Heart left ventricle (tissue), 16 donors: ENCODE results near the gene CHD9. TPM values are rescaled to one million over a fixed set of nuclear protein-coding genes. Genes with fewer than 3 reads are reported as not detected.

ENCODE experiments used
- ATAC-seq, 4 donors: fragments of 200-7000 bp; cut with Tn5 transposase; one replicate each; pipeline ENCODE4 v1.9.1; 2020 to 2022; ENCODE audit warnings: moderate library complexity in 4 of 4, mild to moderate bottlenecking in 3 of 4, moderate number of reproducible peaks in 1 of 4
- DNase-seq, 5 donors: peaks; one replicate each; pipeline ENCODE4 v3.0.0-alpha.2; 2020
- H3K27ac ChIP-seq, 12 donors: fragments of 200-600 bp; sonication (generic) in 4 of 12; one replicate each; pipeline versions ENCODE4 v1.5.0 to v1.8.0; 2016 to 2022; ENCODE audit warnings: mild to moderate bottlenecking in 2 of 12
- H3K27me3 ChIP-seq, 9 donors: fragments of 200-600 bp; sonication (generic) in 2 of 9; one replicate each; pipeline versions ENCODE4 v1.5.1 to v1.8.0; 2016 to 2022; ENCODE audit warnings: mild to moderate bottlenecking in 3 of 9
- H3K36me3 ChIP-seq, 9 donors: fragments of 200-600 bp; sonication (generic) in 2 of 9; one replicate each; pipeline versions ENCODE4 v1.5.0 to v1.8.0; 2018 to 2022; ENCODE audit warnings: mild to moderate bottlenecking in 2 of 9
- H3K4me1 ChIP-seq, 12 donors: fragments of 200-600 bp; sonication (generic) in 4 of 12; one replicate each; pipeline versions ENCODE4 v1.5.0 to v1.8.0; 2016 to 2022; ENCODE audit warnings: mild to moderate bottlenecking in 3 of 12
- H3K4me3 ChIP-seq, 12 donors: fragments of 200-600 bp; sonication (generic) in 4 of 12; one replicate each; pipeline versions ENCODE4 v1.5.0 to v1.8.0; 2017 to 2022; ENCODE audit warnings: mild to moderate bottlenecking in 9 of 12, moderate library complexity in 4 of 12
- H3K9me3 ChIP-seq, 12 donors: fragments of 200-600 bp; sonication (generic) in 4 of 12; one replicate each; pipeline versions ENCODE4 v1.5.0 to v1.8.0; 2016 to 2022; ENCODE audit warnings: mild to moderate bottlenecking in 1 of 12
- CTCF ChIP-seq, 12 donors: fragments of 200-600 bp; sonication (generic) in 4 of 12; IDR thresholded peaks; one replicate each; pipeline versions ENCODE4 v1.5.0 to v1.8.0; 2018 to 2022; ENCODE audit warnings: antibody characterized with exemption in 12 of 12, mild to moderate bottlenecking in 5 of 12
- POLR2A ChIP-seq, 2 donors: fragments of 450-650 bp; IDR thresholded peaks; one replicate each; pipeline ENCODE4 v1.6.1; 2017; ENCODE audit warnings: antibody characterized with exemption in 2 of 2, mild to moderate bottlenecking in 2 of 2, moderate library complexity in 2 of 2
- WGBS, 4 donors: extraction: QIAGEN DNeasy Blood & Tissue Kit in 2 of 4; methylation state at CpG; one replicate each; pipeline versions ENCODE4 v1.1.5 to v1.1.7; 2013 to 2018; 5-methylcytosine and 5-hydroxymethylcytosine counted together
- intact Hi-C, 10 donors: fragments of 100-400 bp; cut with DNase I; formaldehyde crosslinking; loops; one replicate each; pipeline versions ENCODE4 v1.11.1 to v1.14.2; 2022
- polyA plus RNA-seq, 2 donors: library from polyadenylated mRNA; stranded (reverse); fragments of 200-250 nt; gene quantifications; one replicate each; pipeline ENCODE4 v1.2.3, GENCODE V29; 2013
- total RNA-seq, 9 donors: library from RNA; depleted of rRNA in 2 of 9; stranded (reverse); fragments of >200 nt in 2 of 9; fragmentation: NEBNext Ultra II Directional in 3 of 9; extraction: Animal tissue kit (Norgen Biotek cat#: 25700) in 3 of 9; gene quantifications; one replicate each; pipeline versions ENCODE4 v1.1.0 to v1.2.4, GENCODE V29; 2016 to 2023
- donor health status: ischemic (EF 13 %, LVEDD 7.1; RV severe dilation, severe dysfunction).
- donor health status: healthy with polysubstance abuse.
- donor health status: DM: no; HTN: yes; CAD: no.
- donor health status: DM: no; HTN: no; CAD: no.
- donor health status: ischemic (EF 25% LVEDD 6.9; RV normal size, moderate dysfunction).
- donor health status: ischemic (EF 25% LVEDD 5.7; RV mildly dilated, moderate dysfunction).
- donor health status: healthy.
- donor health status: DM: yes; HTN: yes; CAD: no.
- donor health status: ischemic (EF 35%, LVEDD 5.7; RV mildly dilated, moderate dysfunction).
- donor health status: nonischemic (EF 11% LVEDD 7.7; RV severe dilation, severe dysfunction).
- donor health status: DM: yes; HTN: yes; CAD: no.
- donor health status: PGD.
- donor health status: ischemic (EF 29% LVEDD 5.4; RV normal size, mild dysfunction).
- donor health status: nonischemic (EF 23%, LVEDD 6.1; RV moderate dilation, normal function).

The CHD9 gene
- total and polyA plus RNA-seq, 11 donors = 11.8 to 56.2 (median 41.3) TPM

- Histone ChIP-seq H3K4me1 (peaks cover 0 to 12% (median 0%) of the 10 kb centered on the region in 12 donors), H3K27ac (peak overlapping the region in 5 of 12 donors; percentile 6 to 63 (median 33)), H3K27me3 (no peaks in the 10 kb centered on the region), H3K36me3 (peaks cover 0 to 10% (median 0%) of the 10 kb centered on the region in 9 donors), H3K4me3 (no peak overlapping the region), H3K9me3 (no peaks in the 10 kb centered on the region)
- TF ChIP-seq CTCF (IDR thresholded peaks at IDR 0.05) (no peak), POLR2A (IDR thresholded peaks at IDR 0.05) (no peak)
- intact Hi-C loops = loop anchor here in 1 of 10 donors (10.0 kb wide), 1 partner anchor 67 kb away; the partner anchor contains the start of genes CHD9 and CHD9NB
- no peak for ATAC-seq
- no peak for DNase-seq
- WGBS, 4 donors = 32 to 48% (median 42%) methylated on average over 1 of the region's 1 CpG
Observed at GRCh38 chr16:53121661-53122060, 66.9 kb downstream of the CHD9 start.

- Histone ChIP-seq H3K4me3 (no peak overlapping the region), H3K27ac (peak overlapping the region in 1 of 12 donors; percentile 61), H3K9me3 (no peaks in the 10 kb centered on the region), H3K27me3 (no peaks in the 10 kb centered on the region), H3K4me1 (peaks cover 0 to 19% (median 0%) of the 10 kb centered on the region in 12 donors), H3K36me3 (peaks cover 0 to 10% (median 0%) of the 10 kb centered on the region in 9 donors)
- WGBS, 4 donors = 95 to 99% (median 97%) methylated on average over 3 of the region's 3 CpGs
- DNase-seq = no peak
- intact Hi-C loops = loop anchor here in 1 of 10 donors (10.0 kb wide), 1 partner anchor 69 kb away; the partner anchor contains the start of genes CHD9 and CHD9NB
- no peak for ATAC-seq
- no peak for TF ChIP-seq CTCF (IDR thresholded peaks at IDR 0.05)
- TF ChIP-seq POLR2A (IDR thresholded peaks at IDR 0.05) = no peak
Observed at GRCh38 chr16:53123747-53124146, 69.0 kb downstream of the CHD9 start.

GRCh38 chr16:53126390-53126789 lies 71.6 kb downstream of the CHD9 start:
- Histone ChIP-seq H3K4me3 (no peak overlapping the region), H3K27ac (no peak overlapping the region), H3K4me1 (peaks cover 0 to 24% (median 10%) of the 10 kb centered on the region in 12 donors), H3K36me3 (no peaks in the 10 kb centered on the region), H3K27me3 (no peaks in the 10 kb centered on the region), H3K9me3 (no peaks in the 10 kb centered on the region)
- ATAC-seq (no peak), DNase-seq (no peak)
- no peak for TF ChIP-seq CTCF (IDR thresholded peaks at IDR 0.05)
- no peak for TF ChIP-seq POLR2A (IDR thresholded peaks at IDR 0.05)
- WGBS, 4 donors = 93 to 96% (median 94%) methylated on average over 5 of the region's 5 CpGs
- intact Hi-C loops = loop anchor here in 1 of 10 donors (10.0 kb wide), 1 partner anchor 72 kb away; the partner anchor contains the start of genes CHD9 and CHD9NB

- ATAC-seq (no peak), DNase-seq (peak in 1 of 5 donors; percentile 27)
- intact Hi-C loops = loop anchor here in 9 of 10 donors (1.0 to 10.0 kb wide), 15 partner anchors 29 to 93 kb away; partner anchors contain the start of genes CHD9 (in 4 of the 9) and CHD9NB (in 3 of the 9)
- 31 to 36% (median 34%) methylated on average over 25 of the region's 25 CpGs for WGBS, 4 donors
- Histone ChIP-seq H3K9me3 (no peaks in the 10 kb centered on the region), H3K27ac (peak overlapping the region; percentile 88 to 98 (median 97)), H3K4me1 (peaks cover 0 to 43% (median 20%) of the 10 kb centered on the region in 12 donors), H3K4me3 (peak overlapping the region; percentile 39 to 89 (median 84)), H3K36me3 (no peaks in the 10 kb centered on the region), H3K27me3 (no peaks in the 10 kb centered on the region)
- TF ChIP-seq CTCF (IDR thresholded peaks at IDR 0.05) (no peak), POLR2A (IDR thresholded peaks at IDR 0.05) (no peak)
Observed at GRCh38 chr16:53129281-53130158, 74.7 kb downstream of the CHD9 start.
